Keratinocyte (primary cell): Measurements from ENCODE around the gene GPR32. TPM values are rescaled to one million over a fixed set of nuclear protein-coding genes. Genes with fewer than 3 reads are reported as not detected.

ENCODE experiments used
- DNase-seq: peaks from one replicate; pipeline ENCODE4 v3.0.0-alpha.2; 2011; ENCODE audit warnings: low read depth, missing footprints, low spot score
- FAIRE-seq: peaks from 2 replicates; lab custom pipeline; 2011; peaks lifted over from hg19 to GRCh38; lab: Jason Lieb, UNC
- H2AFZ ChIP-seq: 2 replicates; pipeline ENCODE4 v1.6.0; 2012; ENCODE audit warnings: low read length, control low read depth, inconsistent platforms; ENCODE audit not compliant: control insufficient read depth
- H3K27ac ChIP-seq: 2 replicates; pipeline ENCODE4 v1.5.1; 2011; ENCODE audit warnings: low read length; ENCODE audit not compliant: control insufficient read depth, insufficient read depth
- H3K27me3 ChIP-seq: 3 replicates; pipeline ENCODE4 v1.6.0; 2011; ENCODE audit warnings: low read length; ENCODE audit not compliant: control insufficient read depth, insufficient read depth; ENCODE audit errors: extremely low read depth
- H3K36me3 ChIP-seq, 2 experiments: 2 replicates in 1 of 2; 3 replicates in 1 of 2; pipeline ENCODE4 v1.5.1; 2011; ENCODE audit warnings: low read length in 2 of 2, mild to moderate bottlenecking in 1 of 2; ENCODE audit not compliant: control insufficient read depth in 2 of 2, insufficient read depth in 2 of 2; ENCODE audit errors: extremely low read depth in 1 of 2
- H3K4me1 ChIP-seq: 3 replicates; pipeline ENCODE4 v1.5.1; 2011; ENCODE audit warnings: low read length; ENCODE audit not compliant: control insufficient read depth, insufficient read depth; ENCODE audit errors: extremely low read depth
- H3K4me2 ChIP-seq: 3 replicates; pipeline ENCODE4 v1.6.0; 2011; ENCODE audit warnings: low read depth, low read length; ENCODE audit not compliant: control insufficient read depth, insufficient read depth; ENCODE audit errors: extremely low read depth
- H3K4me3 ChIP-seq, 3 experiments: fragments of 200-600 bp in 1 of 3; sonication (generic) in 1 of 3; 2 replicates in 2 of 3; 3 replicates in 1 of 3; pipeline ENCODE4 v1.5.1; 2011 to 2016; ENCODE audit warnings: low read length in 3 of 3, mild to moderate bottlenecking in 3 of 3, control low read depth in 2 of 3, inconsistent platforms in 1 of 3, low read depth in 1 of 3, mixed read lengths in 1 of 3, mixed run types in 1 of 3, moderate library complexity in 1 of 3; ENCODE audit not compliant: control insufficient read depth in 2 of 3, insufficient read depth in 2 of 3; ENCODE audit errors: extremely low read depth in 1 of 3
- H3K79me2 ChIP-seq: 2 replicates; pipeline ENCODE4 v1.6.0; 2012; ENCODE audit warnings: low read length; ENCODE audit not compliant: control insufficient read depth, insufficient read depth
- H3K9ac ChIP-seq: 3 replicates; pipeline ENCODE4 v1.6.0; 2011; ENCODE audit warnings: low read length; ENCODE audit not compliant: control insufficient read depth, insufficient read depth; ENCODE audit errors: extremely low read depth
- H3K9me1 ChIP-seq: 3 replicates; pipeline ENCODE4 v1.6.0; 2011; ENCODE audit warnings: low read length; ENCODE audit not compliant: control insufficient read depth, insufficient read depth; ENCODE audit errors: extremely low read depth
- H3K9me3 ChIP-seq: 2 replicates; pipeline ENCODE4 v1.5.1; 2012; ENCODE audit warnings: low read depth, low read length; ENCODE audit not compliant: control insufficient read depth
- H4K20me1 ChIP-seq: 3 replicates; pipeline ENCODE4 v1.6.0; 2011; ENCODE audit warnings: low read length; ENCODE audit not compliant: control insufficient read depth, insufficient read depth; ENCODE audit errors: extremely low read depth
- EZH2 ChIP-seq: IDR thresholded peaks from one replicate; pipeline ENCODE4 v1.6.1; 2012; ENCODE audit warnings: inconsistent platforms, mild to moderate bottlenecking, low read length, moderate library complexity
- dilution Hi-C: fragments of 300-500 bp; cut with MboI; formaldehyde crosslinking; loops from one replicate; pipeline ENCODE4 v1.7.0; 2020; ENCODE audit warnings: low sequenced_read_pairs; ENCODE audit not compliant: extremely low pct_ligation_motif_present
- polyA plus RNA-seq, 5 experiments: library from polyadenylated mRNA; depleted of rRNA in 3 of 5; stranded (reverse) in 3 of 5; stranded (forward) in 1 of 5; unstranded in 1 of 5; fragments of >200 nt; gene quantifications; 1 replicate in 1 of 5; 2 replicates in 3 of 5; 3 replicates in 1 of 5; pipeline versions ENCODE4 v1.2.1 to v1.2.3, GENCODE V29; 2011 to 2012; ENCODE audit warnings: missing spikeins in 2 of 5, low read depth in 1 of 5, low replicate concordance in 1 of 5
- TF ChIP-seq, protein P1 (sequence below), 3 experiments: IDR thresholded peaks in 1 of 3; conservative IDR thresholded peaks in 1 of 3; optimal IDR thresholded peaks in 1 of 3; 2 replicates in 2 of 3; 3 replicates in 1 of 3; pipeline versions ENCODE3 to v1.5.1; 2011; ENCODE audit warnings: low read length in 3 of 3, mild to moderate bottlenecking in 3 of 3, moderate library complexity in 2 of 3, control low read depth in 1 of 3, inconsistent platforms in 1 of 3; ENCODE audit not compliant: insufficient read depth in 2 of 3; ENCODE audit errors: extremely low read depth in 1 of 3

The GPR32 gene
- polyA plus RNA-seq, 1 donor (not counting 4 experiments of a cell fraction or from before 2014, with no cell fraction given), result not detected

DNA sequence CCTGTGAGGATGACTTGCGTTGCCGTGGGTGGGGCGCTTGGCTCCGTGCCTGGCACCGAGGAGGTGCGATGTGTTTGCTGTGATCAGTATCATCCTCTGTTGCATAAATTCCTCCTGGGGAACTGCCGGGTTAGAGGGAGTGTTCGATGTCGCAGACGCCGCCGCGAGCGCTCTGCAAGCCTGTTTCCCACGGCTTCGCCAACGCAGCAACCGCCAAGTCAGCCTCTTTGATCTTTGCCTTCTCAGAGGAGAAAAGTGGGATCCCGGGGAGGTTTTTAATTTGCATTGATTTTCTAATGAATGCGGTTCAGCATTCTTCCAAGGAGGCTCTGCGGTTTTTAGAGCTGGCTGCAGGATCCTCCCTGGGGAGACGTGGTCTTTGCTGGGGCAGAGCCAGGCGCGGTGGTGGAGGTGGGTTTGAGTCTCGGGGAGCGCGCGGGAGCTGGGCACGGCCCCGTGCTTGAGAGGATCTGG, 7.6 kb downstream of the GPR32 start:
- Histone ChIP-seq H3K27ac (no peak overlapping the region), H3K9ac (no peak overlapping the region), H3K9me3 (no peaks in the 10 kb centered on the region), H3K36me3 (no peaks in the 10 kb centered on the region), H3K79me2 (no peaks in the 10 kb centered on the region), H3K4me3 (no peak overlapping the region), H4K20me1 (no peaks in the 10 kb centered on the region), H3K4me1 (no peaks in the 10 kb centered on the region), H2AFZ (no peak overlapping the region), H3K9me1 (no peaks in the 10 kb centered on the region), H3K27me3 (peaks cover 46% of the 10 kb centered on the region), H3K4me2 (no peak overlapping the region)
- DNase-seq (no peak), FAIRE-seq (no peak)
- TF ChIP-seq, protein P1, sequence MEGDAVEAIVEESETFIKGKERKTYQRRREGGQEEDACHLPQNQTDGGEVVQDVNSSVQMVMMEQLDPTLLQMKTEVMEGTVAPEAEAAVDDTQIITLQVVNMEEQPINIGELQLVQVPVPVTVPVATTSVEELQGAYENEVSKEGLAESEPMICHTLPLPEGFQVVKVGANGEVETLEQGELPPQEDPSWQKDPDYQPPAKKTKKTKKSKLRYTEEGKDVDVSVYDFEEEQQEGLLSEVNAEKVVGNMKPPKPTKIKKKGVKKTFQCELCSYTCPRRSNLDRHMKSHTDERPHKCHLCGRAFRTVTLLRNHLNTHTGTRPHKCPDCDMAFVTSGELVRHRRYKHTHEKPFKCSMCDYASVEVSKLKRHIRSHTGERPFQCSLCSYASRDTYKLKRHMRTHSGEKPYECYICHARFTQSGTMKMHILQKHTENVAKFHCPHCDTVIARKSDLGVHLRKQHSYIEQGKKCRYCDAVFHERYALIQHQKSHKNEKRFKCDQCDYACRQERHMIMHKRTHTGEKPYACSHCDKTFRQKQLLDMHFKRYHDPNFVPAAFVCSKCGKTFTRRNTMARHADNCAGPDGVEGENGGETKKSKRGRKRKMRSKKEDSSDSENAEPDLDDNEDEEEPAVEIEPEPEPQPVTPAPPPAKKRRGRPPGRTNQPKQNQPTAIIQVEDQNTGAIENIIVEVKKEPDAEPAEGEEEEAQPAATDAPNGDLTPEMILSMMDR (optimal IDR thresholded peaks at IDR 0.05 in 1 of 3, IDR thresholded peaks at IDR 0.05 in 1 of 3, conservative IDR thresholded peaks at IDR 0.05 in 1 of 3; ENCODE audit: extremely low read depth in 1 of 3, insufficient read depth in 2 of 3, low read length in 3 of 3), result no peak
- peak; percentile 24 for TF ChIP-seq EZH2
- dilution Hi-C loops, result no loop called here

DNA sequence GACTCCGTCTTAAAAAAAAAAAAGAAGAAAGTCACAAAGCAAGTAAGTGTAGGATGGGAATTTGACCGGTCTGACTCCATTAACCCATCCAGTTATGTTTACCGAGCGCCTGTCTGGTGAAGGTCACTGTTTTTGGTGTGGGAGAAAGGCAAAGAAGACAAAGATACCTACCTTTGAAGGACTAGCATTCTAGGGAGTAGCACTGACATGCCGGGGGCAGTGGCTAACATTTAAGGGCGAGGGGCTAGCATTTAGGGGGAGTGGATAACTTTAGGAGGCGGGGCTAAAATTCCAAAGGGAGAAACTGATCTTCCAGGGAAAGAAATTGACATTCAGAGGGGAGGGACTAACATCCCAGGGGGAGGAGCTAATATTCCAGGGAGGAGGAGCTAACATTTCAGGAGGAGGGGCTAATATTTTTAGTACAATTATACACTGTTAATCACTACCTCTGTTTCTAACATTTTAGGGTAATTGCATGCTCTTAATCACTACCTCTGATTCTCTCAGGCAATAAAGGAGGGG, 8.7 kb downstream of the GPR32 start:
- DNase-seq, result no peak
- no peak overlapping the region for H2AFZ ChIP-seq
- no peaks in the 10 kb centered on the region for H3K36me3 ChIP-seq
- H3K79me2 ChIP-seq, result no peaks in the 10 kb centered on the region
- H3K27me3 ChIP-seq, result peaks cover 46% of the 10 kb centered on the region
- H3K4me3 ChIP-seq, result no peak overlapping the region
- H3K9ac ChIP-seq, result no peak overlapping the region
- no peak for TF ChIP-seq EZH2
- TF ChIP-seq, protein P1 (optimal IDR thresholded peaks at IDR 0.05 in 1 of 3, IDR thresholded peaks at IDR 0.05 in 1 of 3, conservative IDR thresholded peaks at IDR 0.05 in 1 of 3; ENCODE audit: extremely low read depth in 1 of 3, insufficient read depth in 2 of 3, low read length in 3 of 3), result no peak
- H3K9me3 ChIP-seq, result no peaks in the 10 kb centered on the region
- dilution Hi-C loops, result no loop called here
- H3K9me1 ChIP-seq, result no peaks in the 10 kb centered on the region
- no peak for FAIRE-seq
- H3K4me2 ChIP-seq, result no peak overlapping the region
- no peaks in the 10 kb centered on the region for H4K20me1 ChIP-seq
- no peaks in the 10 kb centered on the region for H3K4me1 ChIP-seq
- no peak overlapping the region for H3K27ac ChIP-seq
